Endothelial cell of umbilical vein (primary cell): Measurements from ENCODE around the gene CDC42EP4. TPM values are rescaled to one million over a fixed set of nuclear protein-coding genes. Genes with fewer than 3 reads are reported as not detected.

ENCODE experiments used
- BruUV-seq: library from RNA; stranded (reverse); fragments of 400-500 nt; replicated peaks from 2 replicates; lab custom pipeline; 2021; lab: Mats Ljungman, UMichigan
- CTCF ChIA-PET: fragments of 300-600, 350-600 bp; sonication (Branson Sonifier 250); formaldehyde crosslinking; loops from one replicate; lab custom pipeline; 2021; ENCODE audit warnings: antibody characterized with exemption, inconsistent platforms; lab: Charles Lee
- POLR2A ChIA-PET: fragments of 300-600, 350-600 bp; sonication (Branson Sonifier 250); formaldehyde crosslinking; loops from one replicate; lab custom pipeline; 2021; ENCODE audit warnings: antibody characterized with exemption, inconsistent platforms; lab: Charles Lee
- DNase-seq: peaks from one replicate; pipeline ENCODE4 v3.0.0-alpha.2; 2011; ENCODE audit warnings: low read depth, low spot score
- FAIRE-seq: peaks from 2 replicates; lab custom pipeline; 2011; peaks lifted over from hg19 to GRCh38; lab: Jason Lieb, UNC
- H2AFZ ChIP-seq: 2 replicates; pipeline ENCODE4 v1.6.0; 2012; ENCODE audit warnings: low read depth, low read length, control low read depth, inconsistent platforms
- H3K27ac ChIP-seq: 2 replicates; pipeline ENCODE4 v1.5.1; 2011; ENCODE audit warnings: low read depth, mild to moderate bottlenecking, control low read depth, low read length, moderate library complexity; ENCODE audit not compliant: insufficient read depth
- H3K27me3 ChIP-seq, 2 experiments: 2 replicates each; pipeline versions ENCODE4 v1.6.0 to v1.6.1; 2011; ENCODE audit warnings: low read length in 2 of 2, mixed read lengths in 1 of 2; ENCODE audit not compliant: control insufficient read depth in 2 of 2, insufficient read depth in 2 of 2
- H3K36me3 ChIP-seq, 2 experiments: 2 replicates in 1 of 2; 3 replicates in 1 of 2; pipeline ENCODE4 v1.5.1; 2011; ENCODE audit warnings: low read length in 2 of 2, mild to moderate bottlenecking in 1 of 2, moderate library complexity in 1 of 2; ENCODE audit not compliant: control insufficient read depth in 2 of 2, insufficient read depth in 2 of 2; ENCODE audit errors: extremely low read depth in 1 of 2
- H3K4me1 ChIP-seq: 3 replicates; pipeline ENCODE4 v1.5.1; 2011; ENCODE audit warnings: mild to moderate bottlenecking, low read length; ENCODE audit not compliant: control insufficient read depth, insufficient read depth; ENCODE audit errors: extremely low read depth
- H3K4me2 ChIP-seq: 2 replicates; pipeline ENCODE4 v1.6.1; 2011; ENCODE audit warnings: low read length, control low read depth, mixed read lengths; ENCODE audit not compliant: insufficient read depth
- H3K4me3 ChIP-seq, 3 experiments: fragments of 200-600 bp in 1 of 3; sonication (generic), shearing (Covaris generic) in 1 of 3; replicated peaks in 1 of 3; 2 replicates each; pipeline ENCODE4 v1.5.1; 2011 to 2016; ENCODE audit warnings: control low read depth in 3 of 3, low read length in 3 of 3, mild to moderate bottlenecking in 2 of 3, inconsistent platforms in 1 of 3, low read depth in 1 of 3, moderate library complexity in 1 of 3; ENCODE audit not compliant: insufficient read depth in 1 of 3
- H3K79me2 ChIP-seq: 2 replicates; pipeline ENCODE4 v1.6.0; 2012; ENCODE audit warnings: low read length, inconsistent platforms; ENCODE audit not compliant: control insufficient read depth, insufficient read depth
- H3K9ac ChIP-seq: replicated peaks from 2 replicates; pipeline ENCODE3; 2011; ENCODE audit warnings: low read length, control low read depth; ENCODE audit not compliant: insufficient read depth; ENCODE audit errors: extremely low read depth
- H3K9me1 ChIP-seq: replicated peaks from 3 replicates; pipeline ENCODE4 v1.6.0; 2011; ENCODE audit warnings: mild to moderate bottlenecking, low read length; ENCODE audit not compliant: control insufficient read depth, insufficient read depth; ENCODE audit errors: extremely low read depth
- H3K9me3 ChIP-seq: replicated peaks from 2 replicates; pipeline ENCODE4 v1.5.1; 2012; ENCODE audit warnings: low read length, inconsistent platforms; ENCODE audit not compliant: control insufficient read depth, insufficient read depth
- H4K20me1 ChIP-seq: replicated peaks from 2 replicates; pipeline ENCODE3; 2011; ENCODE audit warnings: mild to moderate bottlenecking, low read length; ENCODE audit not compliant: control insufficient read depth, insufficient read depth; ENCODE audit errors: extremely low read depth
- EZH2 ChIP-seq: IDR thresholded peaks from 2 replicates; pipeline ENCODE4 v1.6.1; 2012; ENCODE audit warnings: borderline replicate concordance, low read depth, mild to moderate bottlenecking, moderate library complexity, low read length, inconsistent platforms; ENCODE audit not compliant: severe bottlenecking
- FOS ChIP-seq: IDR thresholded peaks from 2 replicates; pipeline ENCODE4 v1.6.1; 2011; ENCODE audit warnings: mild to moderate bottlenecking, low read length, moderate library complexity, borderline replicate concordance; ENCODE audit not compliant: insufficient read depth
- GATA2 ChIP-seq: IDR thresholded peaks from 2 replicates; pipeline ENCODE4 v1.7.0; 2011; ENCODE audit warnings: low read depth, mild to moderate bottlenecking, moderate library complexity, mixed read lengths, low read length; ENCODE audit not compliant: insufficient read length, insufficient read depth
- JUN ChIP-seq: IDR thresholded peaks from 2 replicates; pipeline ENCODE4 v1.6.1; 2011; ENCODE audit warnings: borderline replicate concordance, low read depth; ENCODE audit not compliant: insufficient read length, insufficient read depth
- MAX ChIP-seq: IDR thresholded peaks from 2 replicates; pipeline ENCODE4 v1.6.1; 2011; ENCODE audit not compliant: insufficient read depth, insufficient read length
- MYC ChIP-seq: IDR thresholded peaks from one replicate; pipeline ENCODE4 v1.6.1; 2011; ENCODE audit warnings: mild to moderate bottlenecking, low read depth, low read length
- POLR2A ChIP-seq: IDR thresholded peaks from 2 replicates; pipeline ENCODE4 v1.6.1; 2012; ENCODE audit warnings: low read depth, mild to moderate bottlenecking, control low read depth, low read length
- POLR2AphosphoS5 ChIP-seq: IDR thresholded peaks from 2 replicates; pipeline ENCODE4 v1.6.1; 2012; ENCODE audit warnings: low read depth, mild to moderate bottlenecking, control low read depth, low read length, moderate library complexity; ENCODE audit not compliant: insufficient read depth
- dilution Hi-C: fragments of 300-500 bp; cut with MboI; formaldehyde crosslinking; loops from one replicate; pipeline ENCODE4 v1.15.0; 2019; ENCODE audit warnings: low sequenced_read_pairs; ENCODE audit not compliant: extremely low pct_ligation_motif_present
- intact Hi-C: fragments of 100-400 bp; cut with micrococcal nuclease; formaldehyde crosslinking; loops from one replicate; pipeline ENCODE4 v1.10.0; 2022
- polyA plus RNA-seq, 4 experiments: library from polyadenylated mRNA; depleted of rRNA in 3 of 4; stranded (reverse) in 3 of 4; unstranded in 1 of 4; fragments of >200 nt; gene quantifications; 2 replicates each; pipeline versions ENCODE4 v1.2.1 to v1.2.3, GENCODE V29; 2011 to 2012; ENCODE audit warnings: missing spikeins in 1 of 4
- total RNA-seq: library from RNA; stranded (reverse); gene quantifications from 2 replicates; pipeline ENCODE4 v1.2.3, GENCODE V29; 2021
- TF ChIP-seq, protein P1 (sequence below), 2 donors: IDR thresholded peaks; 1 replicate in 1 of 2; 2 replicates in 1 of 2; pipeline ENCODE4 v1.5.1; 2011; ENCODE audit warnings: low read length in 2 of 2, mild to moderate bottlenecking in 2 of 2, moderate library complexity in 2 of 2, control low read depth in 1 of 2, inconsistent platforms in 1 of 2, low read depth in 1 of 2; ENCODE audit not compliant: insufficient read depth in 1 of 2; ENCODE audit errors: extremely low read depth in 1 of 2

The CDC42EP4 gene
- total and polyA plus RNA-seq, 2 donors (not counting 3 experiments of a cell fraction or from before 2014, with no cell fraction given): 11.4 to 19.6 TPM

DNA sequence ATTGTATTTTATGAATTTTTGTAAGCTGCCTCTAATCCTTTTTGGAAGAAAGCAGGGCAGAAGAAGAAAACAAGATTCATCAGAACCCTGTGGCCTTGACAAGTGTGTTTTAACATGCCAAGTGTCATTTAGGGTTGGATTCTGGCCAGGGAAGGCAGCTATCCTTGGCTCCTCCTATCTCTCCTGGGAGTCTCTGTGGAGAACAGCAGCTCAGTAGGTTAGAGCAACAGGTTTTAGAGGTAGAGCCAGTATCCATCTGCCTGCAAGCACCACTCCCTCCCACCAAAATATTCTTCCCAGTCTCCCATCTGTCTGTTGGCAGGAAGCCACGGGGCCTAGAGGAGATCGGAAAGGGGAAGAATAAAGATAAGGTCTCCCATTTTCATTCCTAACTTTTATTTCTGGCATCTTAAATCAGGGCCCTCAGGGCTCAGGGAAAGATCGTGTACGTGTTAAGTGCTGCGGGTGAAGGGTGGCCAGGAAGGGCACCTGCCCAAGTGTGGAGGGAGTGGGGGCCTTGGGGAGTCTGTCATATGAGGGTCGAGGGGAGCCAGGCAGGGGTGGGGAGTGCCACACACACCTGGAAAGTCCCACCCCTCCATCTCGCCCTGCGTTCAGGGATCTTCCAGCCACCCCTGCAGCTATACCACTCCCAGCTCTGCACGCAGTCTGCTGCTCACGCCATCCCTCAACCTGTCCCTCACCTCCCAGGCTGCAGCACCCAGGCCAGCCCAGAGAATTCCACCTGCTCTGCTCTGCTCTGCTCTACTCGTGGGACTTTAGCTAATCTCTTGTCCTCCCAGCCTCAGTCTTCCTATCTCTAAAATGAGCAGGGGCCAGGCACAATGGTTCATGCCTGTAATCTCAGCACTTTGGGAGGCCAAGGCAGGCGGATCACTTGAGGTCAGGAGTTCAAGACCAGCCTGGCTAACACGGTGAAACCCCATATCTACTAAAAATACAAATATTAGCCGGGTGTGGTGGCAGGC is 33.0 kb downstream of the CDC42EP4 start:
- Histone ChIP-seq H3K9me3 (no peaks in the 10 kb centered on the region), H4K20me1 (no peaks in the 10 kb centered on the region), H3K9ac (no peak overlapping the region), H3K4me2 (no peak overlapping the region), H3K27ac (no peak overlapping the region), H3K4me3 (no peak overlapping the region), H3K9me1 (no peaks in the 10 kb centered on the region), H3K79me2 (no peaks in the 10 kb centered on the region), H3K27me3 (no peaks in the 10 kb centered on the region), H3K36me3 (no peaks in the 10 kb centered on the region), H2AFZ (no peak overlapping the region), H3K4me1 (no peaks in the 10 kb centered on the region)
- DNase-seq: peak; percentile 60
- dilution Hi-C loops: no loop called here
- intact Hi-C loops: no loop called here
- ChIA-PET CTCF (interaction anchor here (0.8 to 2.6 kb wide), 8 partner anchors 11 to 921 kb away, joined by 3 to 16 read pairs (median 4); no protein-coding TSS in a partner anchor), POLR2A (no interaction called here)
- TF ChIP-seq FOS (no peak), POLR2A (no peak), POLR2AphosphoS5 (no peak), JUN (no peak), GATA2 (no peak)
- BruUV-seq: no TSS peak
- no peak for FAIRE-seq

DNA sequence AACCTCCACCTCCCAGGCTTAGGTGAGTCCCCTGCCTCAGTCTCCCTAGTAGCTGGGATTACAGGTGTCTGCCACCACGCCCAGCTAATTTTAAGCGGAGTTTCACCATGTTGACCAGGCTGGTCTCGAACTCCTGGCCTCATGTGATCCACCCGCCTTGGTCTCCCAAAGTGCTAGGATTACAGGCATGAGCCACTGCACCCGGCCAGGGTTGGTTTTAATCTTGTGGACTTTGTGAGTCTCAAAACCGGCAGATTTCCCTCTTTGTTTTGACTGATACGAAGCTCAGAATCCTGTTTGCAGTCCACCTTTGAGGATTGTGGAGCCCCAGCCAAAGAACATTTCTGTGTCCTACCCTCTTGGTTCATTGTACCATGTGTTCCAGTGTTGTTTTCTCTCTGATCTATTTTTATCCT is 33.7 kb downstream of the CDC42EP4 start:
- Histone ChIP-seq H3K9ac (no peak overlapping the region), H3K36me3 (no peaks in the 10 kb centered on the region), H3K4me2 (no peak overlapping the region), H3K27ac (no peak overlapping the region), H3K79me2 (no peaks in the 10 kb centered on the region), H3K9me1 (no peaks in the 10 kb centered on the region), H3K4me3 (no peak overlapping the region), H3K4me1 (no peaks in the 10 kb centered on the region), H2AFZ (no peak overlapping the region), H3K9me3 (no peaks in the 10 kb centered on the region), H3K27me3 (no peaks in the 10 kb centered on the region), H4K20me1 (no peaks in the 10 kb centered on the region)
- ChIA-PET POLR2A (no interaction called here), CTCF (interaction anchor here (0.8 to 2.6 kb wide), 8 partner anchors 10 to 922 kb away, joined by 3 to 16 read pairs (median 4); no protein-coding TSS in a partner anchor)
- TF ChIP-seq MYC (no peak), MAX (no peak), JUN (no peak), GATA2 (no peak), EZH2 (no peak), POLR2AphosphoS5 (no peak), FOS (no peak), POLR2A (no peak)
- TF ChIP-seq, protein P1, sequence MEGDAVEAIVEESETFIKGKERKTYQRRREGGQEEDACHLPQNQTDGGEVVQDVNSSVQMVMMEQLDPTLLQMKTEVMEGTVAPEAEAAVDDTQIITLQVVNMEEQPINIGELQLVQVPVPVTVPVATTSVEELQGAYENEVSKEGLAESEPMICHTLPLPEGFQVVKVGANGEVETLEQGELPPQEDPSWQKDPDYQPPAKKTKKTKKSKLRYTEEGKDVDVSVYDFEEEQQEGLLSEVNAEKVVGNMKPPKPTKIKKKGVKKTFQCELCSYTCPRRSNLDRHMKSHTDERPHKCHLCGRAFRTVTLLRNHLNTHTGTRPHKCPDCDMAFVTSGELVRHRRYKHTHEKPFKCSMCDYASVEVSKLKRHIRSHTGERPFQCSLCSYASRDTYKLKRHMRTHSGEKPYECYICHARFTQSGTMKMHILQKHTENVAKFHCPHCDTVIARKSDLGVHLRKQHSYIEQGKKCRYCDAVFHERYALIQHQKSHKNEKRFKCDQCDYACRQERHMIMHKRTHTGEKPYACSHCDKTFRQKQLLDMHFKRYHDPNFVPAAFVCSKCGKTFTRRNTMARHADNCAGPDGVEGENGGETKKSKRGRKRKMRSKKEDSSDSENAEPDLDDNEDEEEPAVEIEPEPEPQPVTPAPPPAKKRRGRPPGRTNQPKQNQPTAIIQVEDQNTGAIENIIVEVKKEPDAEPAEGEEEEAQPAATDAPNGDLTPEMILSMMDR (IDR thresholded peaks at IDR 0.05; ENCODE audit: extremely low read depth in 1 of 2, insufficient read depth in 1 of 2, low read depth in 1 of 2, low read length in 2 of 2): no peak
- FAIRE-seq (no peak), DNase-seq (no peak)
- dilution Hi-C loops (no loop called here), intact Hi-C loops (no loop called here)
- no TSS peak for BruUV-seq
